GM13976 (cell line): Measurements from ENCODE around the gene FOLR2.
"Not testable (repeated sequence)": the region's sequence is repeated elsewhere in the genome, so short reads cannot be mapped to it uniquely, and the experiment has no call there.

ENCODE experiments used
- DNase-seq: peaks from one replicate; pipeline ENCODE4 v3.0.0; 2012; ENCODE audit warnings: low spot score
- CTCF ChIP-seq: IDR thresholded peaks from 2 replicates; pipeline ENCODE4 v1.5.1; 2012; ENCODE audit warnings: borderline replicate concordance, mild to moderate bottlenecking; ENCODE audit not compliant: insufficient read depth; ENCODE audit errors: extremely low read depth, missing control alignments, control extremely low read depth
- in situ Hi-C: fragments of 300-500 bp; cut with MboI; formaldehyde crosslinking; loops from one replicate; pipeline ENCODE4 v1.12.0; 2022; ENCODE audit warnings: low sequenced_read_pairs, mixed read lengths, inconsistent platforms; ENCODE audit not compliant: unreplicated experiment

The FOLR2 gene

GRCh38 chr11:72216638-72217037 is at the start of gene FOLR2:
FOLR2 (plus strand) TSS chr11:72216794; CDS start chr11:72218585, 1,791 bp downstream.
- in situ Hi-C loops: no loop called here
- no peak for TF ChIP-seq CTCF
- DNase-seq: no peak

GRCh38 chr11:72169046-72169555 is 47.5 kb upstream of the FOLR2 start:
- DNase-seq, in situ Hi-C loops: not testable (repeated sequence)

GRCh38 chr11:72169754-72170153 is 46.8 kb upstream of the FOLR2 start:
- in situ Hi-C loops: not testable (repeated sequence)

GRCh38 chr11:72172043-72172442 is 44.6 kb upstream of the FOLR2 start:
- in situ Hi-C loops, DNase-seq: not testable (repeated sequence)

More at GRCh38 chr11:72169754-72170153, 46.8 kb upstream of the FOLR2 start:
- DNase-seq: not testable (repeated sequence)

GRCh38 chr11:72173291-72173690 is 43.3 kb upstream of the FOLR2 start:
- no peak for DNase-seq
- in situ Hi-C loops: no loop called here
- no peak for TF ChIP-seq CTCF

- in situ Hi-C loops: no loop called here
- no peak for DNase-seq
- TF ChIP-seq CTCF: no peak
These were observed 42.1 kb upstream of the FOLR2 start for GRCh38 chr11:72174302-72175070.

- no peak for DNase-seq
- TF ChIP-seq CTCF: no peak
- in situ Hi-C loops: no loop called here
These were observed 38.9 kb upstream of the FOLR2 start for GRCh38 chr11:72177656-72178055.

GRCh38 chr11:72179049-72179803 is 37.4 kb upstream of the FOLR2 start:
- in situ Hi-C loops: no loop called here
- DNase-seq: no peak
- TF ChIP-seq CTCF: no peak
